WTC11 (cell line): ENCODE measurements around the gene ABHD12B. TPM values are rescaled to one million over a fixed set of nuclear protein-coding genes. Genes with fewer than 3 reads are reported as not detected.

ENCODE experiments used
- ATAC-seq: fragments of 200-7000 bp; cut with Tn5 transposase; 2 replicates; pipeline ENCODE4 v1.10.0; 2021; ENCODE audit warnings: mild to moderate bottlenecking, moderate library complexity
- Bru-seq: library from RNA; stranded (reverse); fragments of 400-500 nt; gene quantifications from one replicate; lab custom pipeline; 2021; lab: Mats Ljungman, UMichigan
- CTCF ChIA-PET: fragments of 300-600 bp; sonication (Branson Sonifier 250); formaldehyde crosslinking; loops from one replicate; lab custom pipeline; 2021; ENCODE audit warnings: antibody characterized with exemption; lab: Charles Lee
- POLR2A ChIA-PET: fragments of 350-600 bp; sonication (Branson Sonifier 250); formaldehyde crosslinking; loops from one replicate; lab custom pipeline; 2021; ENCODE audit warnings: antibody characterized with exemption; lab: Charles Lee
- DNase-seq: peaks from one replicate; pipeline ENCODE4 v3.0.0; 2021; ENCODE audit warnings: low spot score
- H3K27ac Mint-ChIP-seq: 2 replicates; pipeline ENCODE4 v1.8.0; 2021; ENCODE audit warnings: mixed read lengths
- H3K27me3 Mint-ChIP-seq: 2 replicates; pipeline ENCODE4 v1.8.0; 2021; ENCODE audit warnings: low read depth, mild to moderate bottlenecking, moderate library complexity, mixed read lengths
- H3K36me3 Mint-ChIP-seq: 2 replicates; pipeline ENCODE4 v1.8.0; 2021; ENCODE audit warnings: mixed read lengths
- H3K4me1 Mint-ChIP-seq: 2 replicates; pipeline ENCODE4 v1.8.0; 2022; ENCODE audit warnings: mixed read lengths
- H3K4me3 Mint-ChIP-seq: 2 replicates; pipeline ENCODE4 v1.8.0; 2021; ENCODE audit warnings: mild to moderate bottlenecking, moderate library complexity, mixed read lengths
- H3K9me3 Mint-ChIP-seq: 2 replicates; pipeline ENCODE4 v1.8.0; 2021; ENCODE audit warnings: mixed read lengths
- AFF4 ChIP-seq: sonication (generic); formaldehyde crosslinking; IDR thresholded peaks from 2 replicates; pipeline ENCODE4 v1.8.1; 2023; ENCODE audit warnings: mild to moderate bottlenecking, missing genetic modification reagents, borderline replicate concordance
- CDX4 ChIP-seq: fragments of 250-450 bp; sonication (Bioruptor Pico); IDR thresholded peaks from 2 replicates; pipeline ENCODE4 v1.9.0; 2021; ENCODE audit warnings: moderate library complexity, mild to moderate bottlenecking, inconsistent platforms, borderline replicate concordance
- FOXP1 ChIP-seq: sonication (generic); formaldehyde crosslinking; IDR thresholded peaks from 2 replicates; pipeline ENCODE4 v1.8.0; 2022; ENCODE audit warnings: missing genetic modification reagents, mild to moderate bottlenecking, moderate library complexity, borderline replicate concordance
- NR1H2 ChIP-seq: sonication (generic); formaldehyde crosslinking; IDR thresholded peaks from 2 replicates; pipeline ENCODE4 v1.9.0; 2021; ENCODE audit warnings: mild to moderate bottlenecking, moderate library complexity, missing genetic modification reagents
- NR3C1 ChIP-seq: sonication (generic); formaldehyde crosslinking; conservative IDR thresholded peaks from 2 replicates; pipeline ENCODE4 v1.8.1; 2023; ENCODE audit warnings: low read depth, mild to moderate bottlenecking, missing genetic modification reagents
- RELA ChIP-seq: sonication (generic); formaldehyde crosslinking; IDR thresholded peaks from 2 replicates; pipeline ENCODE4 v1.8.1; 2022; ENCODE audit warnings: missing genetic modification reagents, mild to moderate bottlenecking, borderline replicate concordance
- TP53 ChIP-seq: sonication (generic); formaldehyde crosslinking; IDR thresholded peaks from 2 replicates; pipeline ENCODE4 v1.8.1; 2023; ENCODE audit warnings: mild to moderate bottlenecking, missing genetic modification reagents
- ZSCAN18 ChIP-seq: fragments of 250-450 bp; sonication (Bioruptor Pico); IDR thresholded peaks from 2 replicates; pipeline ENCODE4 v2.1.2; 2022; ENCODE audit warnings: mild to moderate bottlenecking, moderate library complexity
- long read RNA-seq, 3 experiments: library from RNA in 1 of 3; library from capped mRNA in 1 of 3; library from polyadenylated mRNA in 1 of 3; unstranded in 2 of 3; stranded (forward) in 1 of 3; transcript quantifications; one replicate each; pipeline ENCODE4 v2.0.0, GENCODE V29; 2021
- total RNA-seq: library from RNA; stranded (reverse); gene quantifications from 3 replicates; pipeline ENCODE4 v1.2.3, GENCODE V29; 2021
- TF ChIP-seq, protein P1 (sequence below): sonication (generic); formaldehyde crosslinking; IDR thresholded peaks from 2 replicates; pipeline ENCODE4 v1.8.0; 2022; ENCODE audit warnings: missing genetic modification reagents

ABHD12B gene
- total RNA-seq (145 to 156 TPM (median 146 TPM) in 3 replicates), Bru-seq, nascent RNA (percentile 88 among the genes with signal in this experiment)
- long read RNA-seq, experiment 1, partial matches to known transcripts = 93 of 315 reads
- long read RNA-seq, experiment 1, other reads (novel, unspliced or antisense) = 218 of 315 reads
- long read RNA-seq, experiment 2, partial matches to known transcripts = 27 of 149 reads
- long read RNA-seq, experiment 2, other reads (novel, unspliced or antisense) = 121 of 149 reads
- long read RNA-seq, experiment 3, partial matches to known transcripts = 13 of 31 reads
- long read RNA-seq, experiment 3, other reads (novel, unspliced or antisense) = 17 of 31 reads

- H3K4me3 Mint-ChIP-seq = peak within 1 kb of the TSS; percentile 52
- peak; percentile 41 for DNase-seq
- no peaks in the 10 kb centered on the region for H3K36me3 Mint-ChIP-seq
- CTCF ChIA-PET = interaction anchor here (3.3 kb wide), 1 partner anchor 12 kb away, joined by 34 read pairs; no protein-coding TSS in a partner anchor
- ATAC-seq = peak; percentile 86
- no peak for TF ChIP-seq AFF4 (CRISPR knock-in tag)
- TF ChIP-seq FOXP1 (CRISPR knock-in tag) = peak; percentile 49; the same call in 1 of the 2 replicates
- POLR2A ChIA-PET = interaction anchor here (1.3 kb wide), 1 partner anchor 33 kb away, joined by 3 read pairs; no protein-coding TSS in a partner anchor
- H3K4me1 Mint-ChIP-seq = peaks cover 44% of the 10 kb centered on the region
- H3K27me3 Mint-ChIP-seq = peaks cover 48% of the 10 kb centered on the region
- no peaks in the 10 kb centered on the region for H3K9me3 Mint-ChIP-seq
- H3K27ac Mint-ChIP-seq = no peak within 1 kb of the TSS
Observed at GRCh38 chr14:50871914-50872732, at the start of gene ABHD12B. ABHD12B (plus strand) TSS chr14:50872053; CDS start chr14:50872175, 122 bp downstream.

- H3K9me3 Mint-ChIP-seq = no peaks in the 10 kb centered on the region
- H3K36me3 Mint-ChIP-seq = peaks cover 10% of the 10 kb centered on the region; the same call in 1 of the 2 replicates
- CTCF ChIA-PET = interaction anchor here (2.0 kb wide), 1 partner anchor 38 kb away, joined by 5 read pairs; no protein-coding TSS in a partner anchor
- H3K4me1 Mint-ChIP-seq = peaks cover 54% of the 10 kb centered on the region
- TF ChIP-seq NR1H2 (CRISPR knock-in tag) (no peak), ZSCAN18 (no peak), CDX4 (CRISPR knock-in tag) (no peak), TP53 (CRISPR knock-in tag) (no peak), NR3C1 (CRISPR knock-in tag) (no peak), RELA (no peak)
- TF ChIP-seq, protein P1, sequence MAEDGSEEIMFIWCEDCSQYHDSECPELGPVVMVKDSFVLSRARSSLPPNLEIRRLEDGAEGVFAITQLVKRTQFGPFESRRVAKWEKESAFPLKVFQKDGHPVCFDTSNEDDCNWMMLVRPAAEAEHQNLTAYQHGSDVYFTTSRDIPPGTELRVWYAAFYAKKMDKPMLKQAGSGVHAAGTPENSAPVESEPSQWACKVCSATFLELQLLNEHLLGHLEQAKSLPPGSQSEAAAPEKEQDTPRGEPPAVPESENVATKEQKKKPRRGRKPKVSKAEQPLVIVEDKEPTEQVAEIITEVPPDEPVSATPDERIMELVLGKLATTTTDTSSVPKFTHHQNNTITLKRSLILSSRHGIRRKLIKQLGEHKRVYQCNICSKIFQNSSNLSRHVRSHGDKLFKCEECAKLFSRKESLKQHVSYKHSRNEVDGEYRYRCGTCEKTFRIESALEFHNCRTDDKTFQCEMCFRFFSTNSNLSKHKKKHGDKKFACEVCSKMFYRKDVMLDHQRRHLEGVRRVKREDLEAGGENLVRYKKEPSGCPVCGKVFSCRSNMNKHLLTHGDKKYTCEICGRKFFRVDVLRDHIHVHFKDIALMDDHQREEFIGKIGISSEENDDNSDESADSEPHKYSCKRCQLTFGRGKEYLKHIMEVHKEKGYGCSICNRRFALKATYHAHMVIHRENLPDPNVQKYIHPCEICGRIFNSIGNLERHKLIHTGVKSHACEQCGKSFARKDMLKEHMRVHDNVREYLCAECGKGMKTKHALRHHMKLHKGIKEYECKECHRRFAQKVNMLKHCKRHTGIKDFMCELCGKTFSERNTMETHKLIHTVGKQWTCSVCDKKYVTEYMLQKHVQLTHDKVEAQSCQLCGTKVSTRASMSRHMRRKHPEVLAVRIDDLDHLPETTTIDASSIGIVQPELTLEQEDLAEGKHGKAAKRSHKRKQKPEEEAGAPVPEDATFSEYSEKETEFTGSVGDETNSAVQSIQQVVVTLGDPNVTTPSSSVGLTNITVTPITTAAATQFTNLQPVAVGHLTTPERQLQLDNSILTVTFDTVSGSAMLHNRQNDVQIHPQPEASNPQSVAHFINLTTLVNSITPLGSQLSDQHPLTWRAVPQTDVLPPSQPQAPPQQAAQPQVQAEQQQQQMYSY (CRISPR knock-in tag) = 0 out of 2 replicates have a peak, but pooled peaks have one; percentile 29
- no peak overlapping the region for H3K27ac Mint-ChIP-seq
- no peak for DNase-seq
- H3K27me3 Mint-ChIP-seq = peaks cover 64% of the 10 kb centered on the region
- ATAC-seq = no peak
- POLR2A ChIA-PET = no interaction called here
- H3K4me3 Mint-ChIP-seq = no peak overlapping the region
Observed at GRCh38 chr14:50822501-50823042, 49.3 kb upstream of the ABHD12B start.
